SK-N-SH treated with all-trans-retinoic acid at 6 μM for 48 hours (cell line): Measurements from ENCODE around the gene SERPINA6.
"Not testable (repeated sequence)": the region's sequence is repeated elsewhere in the genome, so short reads cannot be mapped to it uniquely, and the experiment has no call there.

Experiments used
- ATAC-seq: fragments of 200-7000 bp; cut with Tn5 transposase; 3 replicates; pipeline ENCODE4 v1.9.1; 2020; ENCODE audit warnings: mild to moderate bottlenecking, moderate library complexity
- ARNTL ChIP-seq: fragments of 450-650 bp; formaldehyde crosslinking; IDR thresholded peaks from 2 replicates; pipeline ENCODE4 v1.5.0; 2020; ENCODE audit warnings: low read depth, mild to moderate bottlenecking, moderate library complexity, borderline replicate concordance
- BACH2 ChIP-seq: fragments of 250-450 bp; sonication (Bioruptor Pico); IDR thresholded peaks from 2 replicates; pipeline ENCODE4 v1.9.0; 2021; ENCODE audit warnings: mild to moderate bottlenecking, borderline replicate concordance
- CREB5 ChIP-seq: fragments of 250-450 bp; sonication (Bioruptor Pico); IDR thresholded peaks from 2 replicates; pipeline ENCODE4 v1.5.1; 2020; ENCODE audit warnings: low read depth, mild to moderate bottlenecking, moderate library complexity
- CSDC2 ChIP-seq: fragments of 250-450 bp; sonication (Bioruptor Pico); IDR thresholded peaks from 2 replicates; pipeline ENCODE4 v1.5.0; 2020; ENCODE audit warnings: mild to moderate bottlenecking, moderate library complexity
- ESRRG ChIP-seq: fragments of 250-450 bp; sonication (Bioruptor Pico); IDR thresholded peaks from 2 replicates; pipeline ENCODE4 v1.6.1; 2021; ENCODE audit warnings: mild to moderate bottlenecking
- GLIS3 ChIP-seq: fragments of 250-450 bp; sonication (Bioruptor Pico); IDR thresholded peaks from 2 replicates; pipeline ENCODE4 v1.5.0; 2020; ENCODE audit warnings: mild to moderate bottlenecking, moderate library complexity
- OSR1 ChIP-seq: fragments of 250-450 bp; sonication (Bioruptor Pico); IDR thresholded peaks from 2 replicates; pipeline ENCODE4 v1.8.0; 2022; ENCODE audit warnings: moderate library complexity, mild to moderate bottlenecking, inconsistent platforms
- PATZ1 ChIP-seq: fragments of 250-450 bp; sonication (Bioruptor Pico); IDR thresholded peaks from 2 replicates; pipeline ENCODE4 v1.8.0; 2020; ENCODE audit warnings: mild to moderate bottlenecking, moderate library complexity, borderline replicate concordance
- PPARA ChIP-seq: fragments of 250-450 bp; sonication (Bioruptor Pico); IDR thresholded peaks from 2 replicates; pipeline ENCODE4 v1.5.0; 2020; ENCODE audit warnings: mild to moderate bottlenecking, borderline replicate concordance
- SNAI2 ChIP-seq: fragments of 250-450 bp; sonication (Bioruptor Pico); IDR thresholded peaks from 2 replicates; pipeline ENCODE4 v1.5.0; 2020; ENCODE audit warnings: mild to moderate bottlenecking, moderate library complexity
- TCF4 ChIP-seq: fragments of 250-450 bp; sonication (Bioruptor Pico); IDR thresholded peaks from 2 replicates; pipeline ENCODE4 v1.8.0; 2021; ENCODE audit warnings: mild to moderate bottlenecking, moderate library complexity, borderline replicate concordance
- TOX ChIP-seq: fragments of 250-450 bp; sonication (Bioruptor Pico); IDR thresholded peaks from 2 replicates; pipeline ENCODE4 v1.8.0; 2021; ENCODE audit warnings: mild to moderate bottlenecking, moderate library complexity, borderline replicate concordance
- TSHZ2 ChIP-seq: fragments of 250-450 bp; sonication (Bioruptor Pico); IDR thresholded peaks from 2 replicates; pipeline ENCODE4 v1.5.0; 2020; ENCODE audit warnings: mild to moderate bottlenecking, moderate library complexity
- ZFP3 ChIP-seq: fragments of 250-450 bp; sonication (Bioruptor Pico); IDR thresholded peaks from 2 replicates; pipeline ENCODE4 v1.5.0; 2020; ENCODE audit warnings: mild to moderate bottlenecking, moderate library complexity
- ZFP30 ChIP-seq: fragments of 450-650 bp; formaldehyde crosslinking; IDR thresholded peaks from 2 replicates; pipeline ENCODE4 v1.5.0; 2022; ENCODE audit warnings: mild to moderate bottlenecking, moderate library complexity
- ZNF565 ChIP-seq: fragments of 450-650 bp; formaldehyde crosslinking; conservative IDR thresholded peaks from 2 replicates; pipeline ENCODE4 v1.5.0; 2020; ENCODE audit warnings: low read depth, mild to moderate bottlenecking, moderate library complexity
- ZNF70 ChIP-seq: fragments of 450-650 bp; formaldehyde crosslinking; IDR thresholded peaks from 2 replicates; pipeline ENCODE4 v1.5.0; 2020; ENCODE audit warnings: mild to moderate bottlenecking, moderate library complexity
- ZNF8 ChIP-seq: fragments of 450-650 bp; formaldehyde crosslinking; IDR thresholded peaks from 2 replicates; pipeline ENCODE4 v1.5.0; 2020; ENCODE audit warnings: mild to moderate bottlenecking, moderate library complexity
- TF ChIP-seq, protein P1 (sequence below): fragments of 250-450 bp; sonication (Bioruptor Pico); IDR thresholded peaks from 2 replicates; pipeline ENCODE4 v1.5.1; 2021; ENCODE audit warnings: mild to moderate bottlenecking, moderate library complexity
- TF ChIP-seq, protein P2 (sequence below): fragments of 250-450 bp; sonication (Bioruptor Pico); IDR thresholded peaks from 2 replicates; pipeline ENCODE4 v1.8.0; 2021; ENCODE audit warnings: low read depth, mild to moderate bottlenecking, moderate library complexity, borderline replicate concordance

SERPINA6 gene

DNA sequence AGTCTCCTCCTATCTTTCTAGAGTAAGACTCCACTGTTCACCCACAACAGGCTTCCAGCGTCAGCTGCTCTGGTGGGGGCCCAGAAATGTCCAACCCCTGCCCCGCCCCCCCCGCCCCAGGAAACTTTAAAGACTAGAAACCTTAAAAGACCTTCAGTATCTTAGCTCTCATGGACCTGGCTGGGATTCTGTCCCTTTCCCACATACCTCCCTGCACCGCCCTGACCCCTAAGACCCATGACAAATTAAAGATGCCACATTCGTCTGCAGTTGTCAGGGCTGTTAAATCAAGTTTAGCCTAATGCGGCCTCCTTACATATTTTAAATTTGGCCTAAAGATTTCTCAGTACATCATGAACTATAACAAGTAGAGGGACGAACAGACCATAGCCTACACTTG, 20.0 kb downstream of the SERPINA6 start (continued):
- no peak for TF ChIP-seq BACH2 (CRISPR knock-in tag)

- TF ChIP-seq ARNTL (CRISPR knock-in tag) = no peak
- TF ChIP-seq OSR1 (CRISPR knock-in tag) = no peak
- TF ChIP-seq ZNF70 = no peak
- no peak for TF ChIP-seq ZNF8 (CRISPR knock-in tag)
- TF ChIP-seq ESRRG (CRISPR knock-in tag) = no peak
- TF ChIP-seq ZFP30 (CRISPR knock-in tag) = no peak
- no peak for TF ChIP-seq ZFP3
- TF ChIP-seq ZNF565 (CRISPR knock-in tag) = no peak
- no peak for TF ChIP-seq PATZ1 (CRISPR knock-in tag)
- TF ChIP-seq GLIS3 (CRISPR knock-in tag) = no peak
- TF ChIP-seq SNAI2 (CRISPR knock-in tag) = no peak
- no peak for TF ChIP-seq TOX
- TF ChIP-seq, protein P1, sequence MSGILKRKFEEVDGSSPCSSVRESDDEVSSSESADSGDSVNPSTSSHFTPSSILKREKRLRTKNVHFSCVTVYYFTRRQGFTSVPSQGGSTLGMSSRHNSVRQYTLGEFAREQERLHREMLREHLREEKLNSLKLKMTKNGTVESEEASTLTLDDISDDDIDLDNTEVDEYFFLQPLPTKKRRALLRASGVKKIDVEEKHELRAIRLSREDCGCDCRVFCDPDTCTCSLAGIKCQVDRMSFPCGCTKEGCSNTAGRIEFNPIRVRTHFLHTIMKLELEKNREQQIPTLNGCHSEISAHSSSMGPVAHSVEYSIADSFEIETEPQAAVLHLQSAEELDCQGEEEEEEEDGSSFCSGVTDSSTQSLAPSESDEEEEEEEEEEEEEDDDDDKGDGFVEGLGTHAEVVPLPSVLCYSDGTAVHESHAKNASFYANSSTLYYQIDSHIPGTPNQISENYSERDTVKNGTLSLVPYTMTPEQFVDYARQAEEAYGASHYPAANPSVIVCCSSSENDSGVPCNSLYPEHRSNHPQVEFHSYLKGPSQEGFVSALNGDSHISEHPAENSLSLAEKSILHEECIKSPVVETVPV (CRISPR knock-in tag) = no peak
- TF ChIP-seq BACH2 (CRISPR knock-in tag) = no peak
- TF ChIP-seq, protein P2, sequence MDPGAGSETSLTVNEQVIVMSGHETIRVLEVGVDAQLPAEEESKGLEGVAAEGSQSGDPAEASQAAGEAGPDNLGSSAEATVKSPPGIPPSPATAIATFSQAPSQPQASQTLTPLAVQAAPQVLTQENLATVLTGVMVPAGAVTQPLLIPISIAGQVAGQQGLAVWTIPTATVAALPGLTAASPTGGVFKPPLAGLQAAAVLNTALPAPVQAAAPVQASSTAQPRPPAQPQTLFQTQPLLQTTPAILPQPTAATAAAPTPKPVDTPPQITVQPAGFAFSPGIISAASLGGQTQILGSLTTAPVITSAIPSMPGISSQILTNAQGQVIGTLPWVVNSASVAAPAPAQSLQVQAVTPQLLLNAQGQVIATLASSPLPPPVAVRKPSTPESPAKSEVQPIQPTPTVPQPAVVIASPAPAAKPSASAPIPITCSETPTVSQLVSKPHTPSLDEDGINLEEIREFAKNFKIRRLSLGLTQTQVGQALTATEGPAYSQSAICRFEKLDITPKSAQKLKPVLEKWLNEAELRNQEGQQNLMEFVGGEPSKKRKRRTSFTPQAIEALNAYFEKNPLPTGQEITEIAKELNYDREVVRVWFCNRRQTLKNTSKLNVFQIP (CRISPR knock-in tag) = no peak
- TF ChIP-seq CSDC2 (CRISPR knock-in tag) = no peak
- no peak for TF ChIP-seq TCF4 (CRISPR knock-in tag)
- no peak for TF ChIP-seq PPARA (CRISPR knock-in tag)
- no peak for TF ChIP-seq TSHZ2
- no peak for ATAC-seq
Measured at GRCh38 chr14:94298130-94298529, 25.0 kb downstream of the SERPINA6 start.

- ATAC-seq = not testable (repeated sequence)
Measured at GRCh38 chr14:94296181-94296545, 27.0 kb downstream of the SERPINA6 start.

- no peak for ATAC-seq
- TF ChIP-seq SNAI2 (CRISPR knock-in tag) = no peak
- no peak for TF ChIP-seq ZNF8 (CRISPR knock-in tag)
- TF ChIP-seq CREB5 (CRISPR knock-in tag) = no peak
Measured at GRCh38 chr14:94295360-94296180, 27.6 kb downstream of the SERPINA6 start.
